H1 (cell line): ENCODE results near the gene CRB2. TPM values are rescaled to one million over a fixed set of nuclear protein-coding genes. Genes with fewer than 3 reads are reported as not detected.

ENCODE experiments used
- CTCF ChIA-PET: fragments of 300-600 bp; sonication (Branson Sonifier 250); formaldehyde crosslinking; loops from one replicate; lab custom pipeline; 2021; ENCODE audit not compliant: partially characterized antibody; lab: Charles Lee
- POLR2A ChIA-PET: fragments of 300-600 bp; sonication (Branson Sonifier 250); formaldehyde crosslinking; loops from one replicate; lab custom pipeline; 2021; ENCODE audit warnings: inconsistent platforms; ENCODE audit not compliant: partially characterized antibody; lab: Charles Lee
- DNase-seq, 2 experiments: peaks; one replicate each; pipeline versions ENCODE4 v3.0.0 to v3.0.0-alpha.2; 2010 to 2022; ENCODE audit warnings: low spot score in 2 of 2, low read depth in 1 of 2, mixed read lengths in 1 of 2
- FAIRE-seq: peaks from 2 replicates; lab custom pipeline; 2011; peaks lifted over from hg19 to GRCh38; lab: Jason Lieb, UNC
- H2AFZ ChIP-seq: 2 replicates; pipeline ENCODE4 v1.8.1; 2012; ENCODE audit warnings: low read length, inconsistent platforms
- H2AK5ac ChIP-seq: 2 replicates; pipeline ENCODE4 v1.6.1; 2013; ENCODE audit warnings: low read depth, low read length
- H2BK120ac ChIP-seq: replicated peaks from 2 replicates; pipeline ENCODE3; 2013; ENCODE audit warnings: low read depth, low read length, inconsistent platforms
- H2BK12ac ChIP-seq: 2 replicates; pipeline ENCODE4 v1.6.1; 2013; ENCODE audit warnings: low read depth, low read length
- H2BK15ac ChIP-seq: 2 replicates; pipeline ENCODE4 v1.6.1; 2013; ENCODE audit warnings: low read length
- H2BK20ac ChIP-seq: 2 replicates; pipeline ENCODE4 v1.6.1; 2013; ENCODE audit warnings: low read length
- H2BK5ac ChIP-seq: 2 replicates; pipeline ENCODE4 v1.6.1; 2013; ENCODE audit warnings: low read depth, low read length
- H3K14ac ChIP-seq: 2 replicates; pipeline ENCODE4 v1.6.1; 2013; ENCODE audit warnings: inconsistent platforms; ENCODE audit not compliant: insufficient read length
- H3K18ac ChIP-seq: 2 replicates; pipeline ENCODE4 v1.6.1; 2013; ENCODE audit warnings: low read length; ENCODE audit errors: extremely low read depth
- H3K23ac ChIP-seq: 2 replicates; pipeline ENCODE4 v1.6.1; 2013; ENCODE audit warnings: inconsistent platforms; ENCODE audit not compliant: insufficient read length
- H3K23me2 ChIP-seq: 2 replicates; pipeline ENCODE4 v1.6.1; 2013; ENCODE audit warnings: low read depth, low read length
- H3K27ac ChIP-seq: 2 replicates; pipeline ENCODE4 v1.6.1; 2011; ENCODE audit warnings: low read depth, low read length, inconsistent platforms
- H3K27me3 ChIP-seq, 4 experiments: replicated peaks in 1 of 4; 1 replicate in 1 of 4; 2 replicates in 3 of 4; pipeline versions ENCODE4 v1.6.1 to v1.8.1; 2011 to 2013; ENCODE audit warnings: low read length in 3 of 4, mild to moderate bottlenecking in 3 of 4, inconsistent platforms in 2 of 4, mixed read lengths in 2 of 4, moderate library complexity in 1 of 4; ENCODE audit not compliant: control insufficient read depth in 3 of 4, insufficient read depth in 3 of 4; ENCODE audit errors: extremely low read depth in 1 of 4
- H3K36me3 ChIP-seq, 4 experiments: 2 replicates each; pipeline versions ENCODE4 v1.6.1 to v1.8.1; 2011 to 2013; ENCODE audit warnings: mild to moderate bottlenecking in 4 of 4, low read length in 3 of 4, moderate library complexity in 2 of 4, control low read depth in 1 of 4, inconsistent platforms in 1 of 4; ENCODE audit not compliant: insufficient read depth in 4 of 4, control insufficient read depth in 2 of 4
- H3K4ac ChIP-seq: replicated peaks from 2 replicates; pipeline ENCODE3; 2013; ENCODE audit warnings: low read length, low read depth, mixed read lengths, inconsistent platforms; ENCODE audit not compliant: insufficient read length
- H3K4me1 ChIP-seq, 4 experiments: replicated peaks in 1 of 4; 1 replicate in 1 of 4; 2 replicates in 3 of 4; pipeline versions ENCODE4 v1.6.1 to v1.8.1; 2011 to 2013; ENCODE audit warnings: low read length in 3 of 4, inconsistent platforms in 2 of 4, mixed read lengths in 1 of 4; ENCODE audit not compliant: insufficient read depth in 4 of 4, control insufficient read depth in 3 of 4
- H3K4me2 ChIP-seq, 2 experiments: 2 replicates each; pipeline versions ENCODE4 v1.6.1 to v1.8.1; 2011 to 2013; ENCODE audit warnings: low read depth in 2 of 2, low read length in 2 of 2, control low read depth in 1 of 2, inconsistent platforms in 1 of 2, mild to moderate bottlenecking in 1 of 2; ENCODE audit not compliant: insufficient read depth in 1 of 2
- H3K4me3 ChIP-seq, 4 experiments: fragments of 200-600, 300-600 bp in 1 of 4; sonication (generic), shearing (Covaris generic), sonication (Bioruptor Twin) in 1 of 4; 2 replicates each; pipeline versions ENCODE4 v1.5.1 to v1.8.1; 2011 to 2016; ENCODE audit warnings: low read length in 4 of 4, low read depth in 3 of 4, control low read depth in 2 of 4, inconsistent platforms in 2 of 4, mild to moderate bottlenecking in 2 of 4, mixed read lengths in 1 of 4, moderate library complexity in 1 of 4; ENCODE audit not compliant: insufficient read depth in 2 of 4; ENCODE audit errors: extremely low read depth in 1 of 4
- H3K56ac ChIP-seq: replicated peaks from 2 replicates; pipeline ENCODE3; 2013; ENCODE audit warnings: low read depth, mild to moderate bottlenecking, mixed read lengths, low read length, inconsistent platforms; ENCODE audit not compliant: insufficient read length
- H3K79me1 ChIP-seq: 2 replicates; pipeline ENCODE4 v1.6.1; 2013; ENCODE audit warnings: low read depth, low read length, control low read depth
- H3K79me2 ChIP-seq, 2 experiments: 2 replicates each; pipeline versions ENCODE4 v1.6.1 to v1.8.1; 2012 to 2013; ENCODE audit warnings: low read length in 2 of 2, mild to moderate bottlenecking in 2 of 2, inconsistent platforms in 1 of 2; ENCODE audit not compliant: insufficient read depth in 2 of 2, control insufficient read depth in 1 of 2
- H3K9ac ChIP-seq, 4 experiments: replicated peaks in 1 of 4; 1 replicate in 1 of 4; 2 replicates in 3 of 4; pipeline versions ENCODE4 v1.6.1 to v1.8.1; 2011 to 2013; ENCODE audit warnings: low read depth in 3 of 4, low read length in 3 of 4, control low read depth in 2 of 4, mild to moderate bottlenecking in 2 of 4, moderate library complexity in 2 of 4, inconsistent platforms in 1 of 4; ENCODE audit errors: extremely low read depth in 1 of 4
- H3K9me3 ChIP-seq, 2 experiments: 2 replicates each; pipeline versions ENCODE4 v1.6.1 to v1.8.1; 2012 to 2013; ENCODE audit warnings: mild to moderate bottlenecking in 2 of 2, moderate library complexity in 2 of 2, control low read depth in 1 of 2, inconsistent platforms in 1 of 2, low read depth in 1 of 2, low read length in 1 of 2, mixed read lengths in 1 of 2; ENCODE audit not compliant: insufficient read depth in 2 of 2
- H4K20me1 ChIP-seq, 2 experiments: replicated peaks in 1 of 2; 2 replicates each; pipeline versions ENCODE3 to v1.8.1; 2011 to 2013; ENCODE audit warnings: inconsistent platforms in 2 of 2, low read length in 2 of 2, mild to moderate bottlenecking in 1 of 2; ENCODE audit not compliant: insufficient read depth in 2 of 2, control insufficient read depth in 1 of 2
- H4K5ac ChIP-seq: 2 replicates; pipeline ENCODE4 v1.6.1; 2013; ENCODE audit warnings: low read length, low read depth, mixed read lengths, inconsistent platforms; ENCODE audit not compliant: insufficient read length
- H4K8ac ChIP-seq: 2 replicates; pipeline ENCODE4 v1.8.0; 2013; ENCODE audit warnings: mild to moderate bottlenecking, moderate library complexity, low read length, inconsistent platforms; ENCODE audit not compliant: insufficient read depth; ENCODE audit errors: extremely low read depth
- H4K91ac ChIP-seq: replicated peaks from 2 replicates; pipeline ENCODE3; 2013; ENCODE audit warnings: low read length, mixed read lengths, inconsistent platforms; ENCODE audit not compliant: insufficient read length
- CHD1 ChIP-seq: IDR thresholded peaks from 2 replicates; pipeline ENCODE4 v1.6.1; 2012; ENCODE audit warnings: low read depth, low read length, improper control_type of control experiment
- JUND ChIP-seq: IDR thresholded peaks from 2 replicates; pipeline ENCODE4 v1.6.1; 2011; ENCODE audit warnings: mild to moderate bottlenecking, improper control_type of control experiment, low read length
- POU5F1 ChIP-seq: IDR thresholded peaks from 2 replicates; pipeline ENCODE4 v1.6.1; 2011; ENCODE audit warnings: low read depth, mild to moderate bottlenecking, low read length, moderate library complexity
- SIN3A ChIP-seq, 2 experiments: IDR thresholded peaks in 1 of 2; conservative IDR thresholded peaks in 1 of 2; 2 replicates each; pipeline ENCODE4 v1.6.1; 2011 to 2012; ENCODE audit warnings: low read length in 2 of 2, improper control_type of control experiment in 1 of 2, low read depth in 1 of 2, mild to moderate bottlenecking in 1 of 2
- SP1 ChIP-seq: IDR thresholded peaks from 2 replicates; pipeline ENCODE4 v1.6.1; 2011; ENCODE audit warnings: low read depth, low read length
- WGBS, 2 experiments: shearing (Covaris generic) in 1 of 2; methylation state at CpG; one replicate each; pipeline versions ENCODE4 v1.1.6 to v1.1.7; 2013 to 2015; ENCODE audit warnings: low lambda C conversion rate in 2 of 2, mixed read lengths in 2 of 2, inconsistent platforms in 1 of 2, low coverage in 1 of 2, missing lambda C conversion rate in 1 of 2; ENCODE audit not compliant: insufficient replicate concordance in 2 of 2, insufficient coverage in 1 of 2, insufficient read length in 1 of 2; ENCODE audit errors: extremely low coverage in 1 of 2, missing lambda C conversion rate in 1 of 2; 5-methylcytosine and 5-hydroxymethylcytosine counted together
- polyA plus RNA-seq, 7 experiments: library from polyadenylated mRNA; depleted of rRNA in 3 of 7; stranded (reverse) in 5 of 7; unstranded in 2 of 7; fragments of >200 nt in 5 of 7; fragments of 200-250 nt in 2 of 7; gene quantifications; 1 replicate in 5 of 7; 2 replicates in 1 of 7; 4 replicates in 1 of 7; pipeline versions ENCODE4 v1.2.1 to v1.2.3, GENCODE V29; 2011 to 2013; ENCODE audit warnings: missing spikeins in 2 of 7, mixed read lengths in 2 of 7
- total RNA-seq: library from RNA; stranded (reverse); fragmentation: NEBNext Ultra II Directional; extraction: Animal tissue kit (Norgen Biotek cat#: 25700); gene quantifications from 2 replicates; pipeline ENCODE4 v1.2.1, GENCODE V29; 2021

Gene CRB2
- total and polyA plus RNA-seq, 2 of the 8 experiments (the other 6 are each of a cell fraction or from before 2014, with no cell fraction given), result 4.0 to 8.4 TPM

DNA sequence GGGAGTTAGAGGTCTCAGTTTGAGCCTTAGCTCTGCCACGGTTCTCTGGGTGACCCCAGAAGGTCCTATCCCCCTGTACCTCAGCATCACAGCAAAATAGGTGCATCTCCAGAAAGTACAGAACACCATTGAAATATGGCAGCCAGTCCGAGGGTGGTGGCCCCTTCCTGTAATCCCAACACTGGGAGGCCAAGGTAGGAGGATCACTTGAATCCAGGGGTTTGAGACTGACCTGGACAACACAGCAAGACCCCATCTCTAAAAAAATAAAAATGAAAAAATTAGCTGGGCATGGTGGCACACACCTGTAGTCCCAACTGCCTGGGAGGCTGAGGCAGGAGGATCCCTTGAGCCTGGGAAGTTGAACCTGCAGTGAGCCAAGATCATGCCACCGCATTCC is 7.0 kb upstream of the CRB2 start:
- CTCF ChIA-PET, result interaction anchor here (0.6 to 22.0 kb wide), 31 partner anchors 8 to 1126 kb away, joined by 3 to 668 read pairs (median 7); no protein-coding TSS in a partner anchor
- H3K27ac ChIP-seq, result no peak overlapping the region
- H3K79me2 ChIP-seq, result no peaks in the 10 kb centered on the region
- H2AK5ac ChIP-seq, result no peak overlapping the region
- H4K20me1 ChIP-seq, result peaks cover 0 to 10% of the 10 kb centered on the region in 2 experiments
- peaks cover 0 to 11% (median 0%) of the 10 kb centered on the region in 4 experiments; a peak in 4 of 7 replicates for H3K4me1 ChIP-seq
- no peak overlapping the region for H3K56ac ChIP-seq
- H3K18ac ChIP-seq, result no peak overlapping the region
- peaks cover 11% of the 10 kb centered on the region for H3K23me2 ChIP-seq
- DNase-seq (no peak), FAIRE-seq (no peak)
- H2BK120ac ChIP-seq, result no peak overlapping the region
- TF ChIP-seq POU5F1 (no peak), SP1 (no peak), SIN3A (conservative IDR thresholded peaks at IDR 0.05 in 1 of 2, IDR thresholded peaks at IDR 0.05 in 1 of 2; ENCODE audit: low read depth in 1 of 2, low read length in 2 of 2) (no peak), CHD1 (no peak), JUND (no peak)
- H2BK12ac ChIP-seq, result no peak overlapping the region
- H3K4ac ChIP-seq, result no peak overlapping the region
- no peaks in the 10 kb centered on the region for H3K79me1 ChIP-seq
- no peak overlapping the region for H3K23ac ChIP-seq
- no peaks in the 10 kb centered on the region; a peak in 2 of 7 replicates for H3K27me3 ChIP-seq
- H3K4me2 ChIP-seq, result no peak overlapping the region
- no peak overlapping the region for H2AFZ ChIP-seq
- no peaks in the 10 kb centered on the region for H3K9me3 ChIP-seq
- POLR2A ChIA-PET, result interaction anchor here (1.2 to 1.4 kb wide), 2 partner anchors 9 to 436 kb away, joined by 3 read pairs; partner anchors contain the start of gene ZBTB6
- no peak overlapping the region for H3K4me3 ChIP-seq
- H2BK20ac ChIP-seq, result peak overlapping the region; percentile 27; the same call in 1 of the 2 replicates
- no peaks in the 10 kb centered on the region for H3K36me3 ChIP-seq
- peak overlapping the region; percentile 5; the same call in 1 of the 2 replicates for H4K8ac ChIP-seq
- H3K9ac ChIP-seq, result no peak overlapping the region; a peak in 1 of 7 replicates
- H3K14ac ChIP-seq, result no peak overlapping the region
- 51% methylated on average over 3 of the region's 3 CpGs; no CpG with 5 or more reads in 1 of the 2 experiments for WGBS, 2 experiments
- H4K91ac ChIP-seq, result no peak overlapping the region
- H4K5ac ChIP-seq, result no peak overlapping the region
- no peak overlapping the region for H2BK15ac ChIP-seq
- no peak overlapping the region for H2BK5ac ChIP-seq
